Keratinocyte (primary cell): ENCODE results near the gene BRINP1.

Source experiments
- CTCF ChIP-seq, 3 experiments: IDR thresholded peaks in 1 of 3; conservative IDR thresholded peaks in 1 of 3; optimal IDR thresholded peaks in 1 of 3; 2 replicates in 2 of 3; 3 replicates in 1 of 3; pipeline versions ENCODE3 to v1.5.1; 2011; ENCODE audit warnings: low read length in 3 of 3, mild to moderate bottlenecking in 3 of 3, moderate library complexity in 2 of 3, control low read depth in 1 of 3, inconsistent platforms in 1 of 3; ENCODE audit not compliant: insufficient read depth in 2 of 3; ENCODE audit errors: extremely low read depth in 1 of 3
- EZH2 ChIP-seq: IDR thresholded peaks from one replicate; pipeline ENCODE4 v1.6.1; 2012; ENCODE audit warnings: inconsistent platforms, mild to moderate bottlenecking, low read length, moderate library complexity

DNA sequence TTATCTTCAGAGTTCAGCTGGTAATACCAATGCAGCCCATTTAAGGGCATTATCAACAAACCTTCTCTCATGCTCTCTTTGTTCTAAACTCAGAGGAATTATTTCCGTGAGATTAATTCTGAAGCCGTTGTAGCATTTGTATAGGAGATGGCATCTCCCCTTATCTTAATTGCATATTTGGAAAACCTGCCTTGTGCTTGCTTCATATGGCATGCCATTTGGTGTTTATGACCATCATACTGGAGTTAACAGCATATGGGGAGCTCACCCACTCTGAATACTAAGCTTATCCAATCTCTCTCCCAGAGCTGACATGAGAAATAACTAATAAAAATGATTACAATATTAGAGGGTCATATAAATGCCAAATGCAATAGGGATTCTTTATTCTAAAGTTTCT lies 243.2 kb downstream of the BRINP1 start:
- TF ChIP-seq CTCF (optimal IDR thresholded peaks at IDR 0.05 in 1 of 3, IDR thresholded peaks at IDR 0.05 in 1 of 3, conservative IDR thresholded peaks at IDR 0.05 in 1 of 3; ENCODE audit: extremely low read depth in 1 of 3, insufficient read depth in 2 of 3, low read length in 3 of 3) (no peak), EZH2 (no peak)
